GM12878 (cell line): ENCODE measurements around the gene VSTM2L. TPM values are rescaled to one million over a fixed set of nuclear protein-coding genes. Genes with fewer than 3 reads are reported as not detected.

Source experiments
- ATAC-seq: fragments of 200-7000 bp; cut with Tn5 transposase; 3 replicates; pipeline ENCODE4 v1.9.1; 2020; ENCODE audit warnings: mild to moderate bottlenecking, moderate library complexity
- BruUV-seq: library from RNA; stranded (reverse); fragments of 400-500 nt; replicated peaks from 2 replicates; lab custom pipeline; 2021; lab: Mats Ljungman, UMichigan
- CTCF ChIA-PET: fragments of 300-600 bp; sonication (Branson Sonifier 250); formaldehyde crosslinking; extraction: SDS; loops from one replicate; lab custom pipeline; 2021; ENCODE audit warnings: inconsistent platforms; lab: Yijun Ruan, JAX
- POLR2A ChIA-PET: fragments of 350-600 bp; formaldehyde crosslinking; extraction: SDS; loops from one replicate; lab custom pipeline; 2021; ENCODE audit warnings: inconsistent platforms; lab: Charles Lee
- RAD21 ChIA-PET: fragments of 300-600 bp; sonication (Branson Sonifier 250); formaldehyde crosslinking; loops from one replicate; lab custom pipeline; 2023; ENCODE audit warnings: antibody characterized with exemption; ENCODE audit not compliant: unreplicated experiment; lab: Charles Lee
- SMC1A ChIA-PET: fragments of 300-600 bp; sonication (Branson Sonifier 250); formaldehyde crosslinking; loops from one replicate; lab custom pipeline; 2023; ENCODE audit not compliant: unreplicated experiment, uncharacterized antibody; lab: Charles Lee
- DNase-seq: peaks from one replicate; pipeline ENCODE4 v3.0.0-alpha.2; 2011; ENCODE audit warnings: low read depth, low spot score
- FAIRE-seq: peaks from 3 replicates; lab custom pipeline; 2011; peaks lifted over from hg19 to GRCh38; lab: Jason Lieb, UNC
- H2AFZ ChIP-seq: 2 replicates; pipeline ENCODE4 v1.6.0; 2011; ENCODE audit warnings: low read depth, low read length, control low read depth; ENCODE audit not compliant: control insufficient read depth
- H3K27ac ChIP-seq: 2 replicates; pipeline ENCODE4 v1.5.1; 2011; ENCODE audit warnings: control low read depth; ENCODE audit not compliant: control insufficient read depth, insufficient read depth
- H3K27me3 ChIP-seq, 2 experiments: replicated peaks in 1 of 2; 2 replicates each; pipeline versions ENCODE4 v1.6.0 to v1.6.1; 2011; ENCODE audit warnings: low read length in 1 of 2; ENCODE audit not compliant: control insufficient read depth in 2 of 2, insufficient read depth in 2 of 2
- H3K36me3 ChIP-seq, 2 experiments: 2 replicates each; pipeline ENCODE4 v1.5.1; 2011; ENCODE audit warnings: low read length in 1 of 2; ENCODE audit not compliant: control insufficient read depth in 2 of 2, insufficient read depth in 2 of 2
- H3K4me1 ChIP-seq: 2 replicates; pipeline ENCODE4 v1.6.1; 2011; ENCODE audit warnings: mild to moderate bottlenecking, low read length, moderate library complexity, mixed read lengths; ENCODE audit not compliant: control insufficient read depth, insufficient read depth
- H3K4me2 ChIP-seq: 2 replicates; pipeline ENCODE4 v1.6.0; 2011; ENCODE audit warnings: control low read depth; ENCODE audit not compliant: control insufficient read depth, insufficient read depth
- H3K4me3 ChIP-seq: fragments of 200-600 bp; sonication (generic); 2 replicates; pipeline ENCODE4 v1.5.1; 2016
- H3K79me2 ChIP-seq: 2 replicates; pipeline ENCODE4 v1.6.0; 2011; ENCODE audit warnings: low read length; ENCODE audit not compliant: control insufficient read depth, insufficient read depth
- H3K9ac ChIP-seq: 2 replicates; pipeline ENCODE4 v1.8.0; 2011; ENCODE audit warnings: low read length, control low read depth, mixed read lengths; ENCODE audit not compliant: control insufficient read depth, insufficient read depth
- H3K9me3 ChIP-seq: replicated peaks from 3 replicates; pipeline ENCODE4 v1.5.1; 2011; ENCODE audit warnings: mild to moderate bottlenecking, low read length; ENCODE audit not compliant: control insufficient read depth, insufficient read depth
- H4K20me1 ChIP-seq: 2 replicates; pipeline ENCODE4 v1.6.0; 2011; ENCODE audit not compliant: control insufficient read depth, insufficient read depth
- CHD2 ChIP-seq: IDR thresholded peaks from 2 replicates; pipeline ENCODE4 v1.6.1; 2011; ENCODE audit warnings: low read depth, low read length, improper control_type of control experiment, borderline replicate concordance
- IKZF1 ChIP-seq: fragments of 450-650 bp; conservative IDR thresholded peaks from 2 replicates; pipeline ENCODE4 v1.6.1; 2017; ENCODE audit warnings: antibody characterized with exemption, mild to moderate bottlenecking
- POLR2AphosphoS2 ChIP-seq: IDR thresholded peaks from 2 replicates; pipeline ENCODE4 v1.6.1; 2011; ENCODE audit warnings: low read depth, mild to moderate bottlenecking, low read length, improper control_type of control experiment, moderate library complexity
- RCOR1 ChIP-seq: conservative IDR thresholded peaks from 2 replicates; pipeline ENCODE4 v1.6.1; 2012; ENCODE audit warnings: low read depth, low read length, improper control_type of control experiment
- REST ChIP-seq: IDR thresholded peaks from 2 replicates; pipeline ENCODE4 v1.6.1; 2012; ENCODE audit warnings: mild to moderate bottlenecking, low read depth, low read length
- SMAD1 ChIP-seq: fragments of 450-650 bp; IDR thresholded peaks from 2 replicates; pipeline ENCODE4 v1.6.1; 2018; ENCODE audit warnings: mild to moderate bottlenecking, low read depth; ENCODE audit not compliant: partially characterized antibody
- SPI1 ChIP-seq: IDR thresholded peaks from 2 replicates; pipeline ENCODE4 v1.6.1; 2011; ENCODE audit warnings: low read depth, mild to moderate bottlenecking, low read length, moderate library complexity, borderline replicate concordance; ENCODE audit not compliant: insufficient read depth
- TAF1 ChIP-seq: IDR thresholded peaks from 2 replicates; pipeline ENCODE4 v1.6.1; 2011; ENCODE audit warnings: mild to moderate bottlenecking, low read depth, low read length, borderline replicate concordance
- ZNF207 ChIP-seq: fragments of 450-650 bp; IDR thresholded peaks from 2 replicates; pipeline ENCODE4 v1.6.1; 2014; ENCODE audit warnings: antibody characterized with exemption, mild to moderate bottlenecking, borderline replicate concordance
- WGBS: methylation state at CpG from one replicate; pipeline ENCODE4 v1.1.6; 2016; ENCODE audit warnings: low lambda C conversion rate; ENCODE audit not compliant: insufficient replicate concordance, insufficient coverage; ENCODE audit errors: missing lambda C conversion rate; 5-methylcytosine and 5-hydroxymethylcytosine counted together
- in situ Hi-C: fragments of 300-500 bp; cut with MboI; formaldehyde crosslinking; loops from 9 replicates; pipeline ENCODE4 v1.14.3; 2018; ENCODE audit warnings: mixed read lengths
- intact Hi-C: fragments of 100-400 bp; cut with micrococcal nuclease; formaldehyde crosslinking; loops from one replicate; pipeline ENCODE4 v1.14.2; 2022; ENCODE audit not compliant: unreplicated experiment
- polyA plus RNA-seq, 11 experiments: library from polyadenylated mRNA; depleted of rRNA in 4 of 11; unstranded in 6 of 11; stranded (reverse) in 5 of 11; fragments of >200 nt; fragmentation: Nextera tagmentation in 4 of 11; fragmentation: Illumina TruSeq in 1 of 11; extraction: Ambion mirVana in 4 of 11; extraction: Trizol in 1 of 11; gene quantifications; 1 replicate in 1 of 11; 2 replicates in 10 of 11; pipeline versions ENCODE4 v1.2.1 to v1.2.3, GENCODE V29; 2011 to 2016; ENCODE audit warnings: inconsistent platforms in 2 of 11, missing spikeins in 2 of 11, low read depth in 1 of 11
- total RNA-seq, 4 experiments: library from RNA; depleted of rRNA in 3 of 4; stranded (reverse); fragments of >200 nt in 3 of 4; fragmentation: Illumina TruSeq in 1 of 4; extraction: Trizol in 1 of 4; gene quantifications; 2 replicates each; pipeline versions ENCODE4 v1.2.1 to v1.2.3, GENCODE V29; 2013 to 2021

The VSTM2L gene
- total and polyA plus RNA-seq, 10 of the 15 experiments (the other 5 are each of a cell fraction or from before 2014, with no cell fraction given) = 0.05 to 1.5 (median 0.63) TPM; not detected in 2

- no peaks in the 10 kb centered on the region for H3K9me3 ChIP-seq
- intact Hi-C loops (loop anchor here (5.0 to 10.0 kb wide), 2 partner anchors 156 to 246 kb away; no protein-coding TSS in a partner anchor), in situ Hi-C loops (no loop called here)
- no peaks in the 10 kb centered on the region for H3K36me3 ChIP-seq
- POLR2A ChIA-PET = no interaction called here
- peaks cover under 1 to 1% of the 10 kb centered on the region in 2 experiments; a peak in 1 of 4 replicates for H3K27me3 ChIP-seq
- FAIRE-seq (no peak), DNase-seq (no peak), ATAC-seq (no peak)
- no peak overlapping the region for H2AFZ ChIP-seq
- TF ChIP-seq SPI1 = no peak
- peak; percentile 73; the same call in 1 of the 2 replicates for TF ChIP-seq REST
- TF ChIP-seq ZNF207 = no peak
- no peak for TF ChIP-seq POLR2AphosphoS2
- TF ChIP-seq RCOR1 = no peak
- no peak for TF ChIP-seq TAF1
- TF ChIP-seq CHD2 = no peak
- no peak for TF ChIP-seq SMAD1
- TF ChIP-seq IKZF1 = no peak
- no peak overlapping the region for H3K4me2 ChIP-seq
- no peaks in the 10 kb centered on the region for H3K79me2 ChIP-seq
- 38% methylated on average over 18 of the region's 18 CpGs for WGBS
- H3K27ac ChIP-seq = no peak overlapping the region
- RAD21 ChIA-PET = interaction anchor here (1.2 to 1.5 kb wide), 2 partner anchors 93 to 320 kb away, joined by 4 to 9 read pairs; no protein-coding TSS in a partner anchor
- SMC1A ChIA-PET = interaction anchor here (1.1 to 1.6 kb wide), 2 partner anchors 18 to 91 kb away, joined by 3 to 15 read pairs; no protein-coding TSS in a partner anchor
- CTCF ChIA-PET = interaction anchor here (1.4 to 2.2 kb wide), 3 partner anchors 91 to 320 kb away, joined by 3 to 13 read pairs (median 7); no protein-coding TSS in a partner anchor
- BruUV-seq = no TSS peak
- H3K4me3 ChIP-seq = no peak overlapping the region
- H3K4me1 ChIP-seq = no peaks in the 10 kb centered on the region; the same call in 1 of the 2 replicates
- H4K20me1 ChIP-seq = no peaks in the 10 kb centered on the region
- no peak overlapping the region for H3K9ac ChIP-seq
These were observed 1.7 kb upstream of the VSTM2L start for GRCh38 chr20:37901240-37901639.
